K562 (cell line): Measurements from ENCODE around the gene RPS19BP1. TPM values are rescaled to one million over a fixed set of nuclear protein-coding genes. Genes with fewer than 3 reads are reported as not detected.

ENCODE experiments used
- ATF1 ChIP-seq, 2 experiments: fragments of 450-650 bp in 1 of 2; IDR thresholded peaks; 2 replicates each; pipeline ENCODE4 v1.6.1; 2016; ENCODE audit warnings: missing compliant biosample characterization in 1 of 2, missing genetic modification characterization in 1 of 2
- BMI1 ChIP-seq: fragments of 150-350 bp; IDR thresholded peaks from 2 replicates; pipeline ENCODE4 v1.6.1; 2014; ENCODE audit warnings: low read length
- CBX5 ChIP-seq: IDR thresholded peaks from 2 replicates; pipeline ENCODE4 v1.6.1; 2014; ENCODE audit warnings: low read depth, borderline replicate concordance
- DIDO1 ChIP-seq: fragments of 450-650 bp; IDR thresholded peaks from 2 replicates; pipeline ENCODE4 v1.6.1; 2016; ENCODE audit warnings: low read depth, missing biosample characterization, missing genetic modification characterization
- E2F6 ChIP-seq, 2 experiments: IDR thresholded peaks; 2 replicates each; pipeline ENCODE4 v1.6.1; 2011; ENCODE audit warnings: borderline replicate concordance in 1 of 2, control low read depth in 1 of 2, low read depth in 1 of 2, low read length in 1 of 2, mild to moderate bottlenecking in 1 of 2, mixed read lengths in 1 of 2, moderate library complexity in 1 of 2; ENCODE audit not compliant: insufficient read depth in 1 of 2, insufficient read length in 1 of 2, poor library complexity in 1 of 2, severe bottlenecking in 1 of 2; ENCODE audit errors: extremely low read depth in 1 of 2
- ELF4 ChIP-seq: fragments of 450-650 bp; formaldehyde crosslinking; IDR thresholded peaks from 2 replicates; pipeline ENCODE4 v1.4.0; 2022; ENCODE audit warnings: missing genetic modification characterization
- HCFC1 ChIP-seq: IDR thresholded peaks from 2 replicates; pipeline ENCODE4 v1.6.1; 2012; ENCODE audit warnings: low read depth, low read length, improper control_type of control experiment
- NCOR1 ChIP-seq: fragments of 450-650 bp; IDR thresholded peaks from 2 replicates; pipeline ENCODE4 v1.6.1; 2016; ENCODE audit warnings: mild to moderate bottlenecking, moderate library complexity
- NFXL1 ChIP-seq: fragments of 450-650 bp; formaldehyde crosslinking; IDR thresholded peaks from 2 replicates; pipeline ENCODE4 v1.4.0; 2021; ENCODE audit warnings: mild to moderate bottlenecking
- RBM25 ChIP-seq: fragments of 200-400 bp; formaldehyde crosslinking; IDR thresholded peaks from 2 replicates; pipeline ENCODE4 v1.6.1; 2018; ENCODE audit warnings: low read length, low read depth, moderate library complexity; ENCODE audit not compliant: severe bottlenecking
- RBM39 ChIP-seq: fragments of 200-400 bp; formaldehyde crosslinking; optimal IDR thresholded peaks from 2 replicates; pipeline ENCODE3; 2018; ENCODE audit warnings: low read depth, low read length
- SREBF2 ChIP-seq: sonication (generic); formaldehyde crosslinking; IDR thresholded peaks from 2 replicates; pipeline ENCODE4 v1.4.0; 2020; ENCODE audit warnings: mild to moderate bottlenecking, missing genetic modification reagents
- TBL1XR1 ChIP-seq, 2 experiments: IDR thresholded peaks; 2 replicates each; pipeline ENCODE4 v1.6.1; 2012; ENCODE audit warnings: improper control_type of control experiment in 2 of 2, low read length in 2 of 2, mild to moderate bottlenecking in 1 of 2
- ZBTB8A ChIP-seq: fragments of 450-650 bp; IDR thresholded peaks from 2 replicates; pipeline ENCODE4 v1.6.1; 2018; ENCODE audit warnings: mild to moderate bottlenecking, moderate library complexity; ENCODE audit not compliant: partially characterized antibody
- ZC3H4 ChIP-seq: sonication (generic); formaldehyde crosslinking; IDR thresholded peaks from 2 replicates; pipeline ENCODE4 v1.9.0; 2021; ENCODE audit warnings: missing genetic modification reagents, borderline replicate concordance
- ZNF12 ChIP-seq: sonication (generic); formaldehyde crosslinking; IDR thresholded peaks from 2 replicates; pipeline ENCODE4 v1.4.0; 2020; ENCODE audit warnings: mild to moderate bottlenecking, missing genetic modification reagents
- ZNF280A ChIP-seq: fragments of 450-650 bp; IDR thresholded peaks from 2 replicates; pipeline ENCODE4 v1.6.1; 2018; ENCODE audit warnings: mild to moderate bottlenecking, low read depth; ENCODE audit not compliant: partially characterized antibody
- ZNF316 ChIP-seq: fragments of 450-650 bp; IDR thresholded peaks from 2 replicates; pipeline ENCODE4 v1.6.1; 2016
- ZNF408 ChIP-seq: fragments of 250-450 bp; sonication (Bioruptor Pico); IDR thresholded peaks from 2 replicates; pipeline ENCODE4 v1.4.0; 2020; ENCODE audit warnings: low read depth, mild to moderate bottlenecking, moderate library complexity
- ZNF644 ChIP-seq: fragments of 200-800 bp; sonication (Bioruptor generic); IDR thresholded peaks from 2 replicates; pipeline ENCODE4 v1.6.1; 2016; ENCODE audit warnings: low read depth, missing genetic modification characterization, missing compliant biosample characterization
- ZNF75A ChIP-seq: fragments of 450-650 bp; formaldehyde crosslinking; IDR thresholded peaks from 2 replicates; pipeline ENCODE4 v1.4.0; 2020; ENCODE audit warnings: mild to moderate bottlenecking
- polyA plus RNA-seq, 8 experiments: library from polyadenylated mRNA; depleted of rRNA in 4 of 8; stranded (reverse) in 5 of 8; unstranded in 3 of 8; fragments of >200 nt; fragmentation: Nextera tagmentation in 2 of 8; fragmentation: Illumina TruSeq in 1 of 8; extraction: Ambion mirVana in 2 of 8; extraction: Trizol in 1 of 8; gene quantifications; 2 replicates each; pipeline versions ENCODE4 v1.2.1 to v1.2.3, GENCODE V29; 2011 to 2014; ENCODE audit warnings: inconsistent platforms in 1 of 8, missing spikeins in 1 of 8
- total RNA-seq, 7 experiments: library from RNA; depleted of rRNA in 6 of 7; stranded (reverse); fragments of >200 nt in 6 of 7; fragmentation: Illumina TruSeq in 2 of 7; extraction: Trizol in 2 of 7; gene quantifications; 2 replicates each; pipeline versions ENCODE4 v1.2.1 to v1.2.3, GENCODE V29; 2011 to 2021; ENCODE audit warnings: low replicate concordance in 1 of 7
- TF ChIP-seq, protein P1 (sequence below): sonication (generic); formaldehyde crosslinking; IDR thresholded peaks from 2 replicates; pipeline ENCODE4 v1.8.0; 2022; ENCODE audit warnings: mild to moderate bottlenecking, missing genetic modification reagents

RPS19BP1 gene
- total and polyA plus RNA-seq, 9 of the 15 experiments (the other 6 are each of a cell fraction or from before 2014, with no cell fraction given), result 3.0 to 223 (median 84.3) TPM

- TF ChIP-seq ZNF12, result 0 out of 2 replicates have a peak, but pooled peaks have one; percentile 8
- no peak for TF ChIP-seq ZNF408 (CRISPR knock-in tag)
- no peak for TF ChIP-seq TBL1XR1 (IDR thresholded peaks at IDR 0.05; ENCODE audit: low read length in 2 of 2)
- no peak for TF ChIP-seq ZNF75A (CRISPR knock-in tag)
- TF ChIP-seq ZNF280A, result no peak
- no peak for TF ChIP-seq ZNF316
- TF ChIP-seq ZNF644 (tag), result no peak
- peak in 1 of 2 experiments; percentile 37 for TF ChIP-seq E2F6 (IDR thresholded peaks at IDR 0.05; ENCODE audit: borderline replicate concordance in 1 of 2, extremely low read depth in 1 of 2, insufficient read depth in 1 of 2, insufficient read length in 1 of 2, low read depth in 1 of 2, low read length in 1 of 2, poor library complexity in 1 of 2, severe bottlenecking in 1 of 2)
- no peak for TF ChIP-seq DIDO1 (tag)
- no peak for TF ChIP-seq CBX5
- TF ChIP-seq HCFC1, result peak; percentile 39; the same call in 1 of the 2 replicates
- TF ChIP-seq NCOR1, result peak; percentile 15; the same call in 1 of the 2 replicates
- 0 out of 2 replicates have a peak, but pooled peaks have one; percentile 25 for TF ChIP-seq ELF4 (CRISPR knock-in tag)
- no peak for TF ChIP-seq SREBF2 (CRISPR knock-in tag)
- TF ChIP-seq, protein P1, sequence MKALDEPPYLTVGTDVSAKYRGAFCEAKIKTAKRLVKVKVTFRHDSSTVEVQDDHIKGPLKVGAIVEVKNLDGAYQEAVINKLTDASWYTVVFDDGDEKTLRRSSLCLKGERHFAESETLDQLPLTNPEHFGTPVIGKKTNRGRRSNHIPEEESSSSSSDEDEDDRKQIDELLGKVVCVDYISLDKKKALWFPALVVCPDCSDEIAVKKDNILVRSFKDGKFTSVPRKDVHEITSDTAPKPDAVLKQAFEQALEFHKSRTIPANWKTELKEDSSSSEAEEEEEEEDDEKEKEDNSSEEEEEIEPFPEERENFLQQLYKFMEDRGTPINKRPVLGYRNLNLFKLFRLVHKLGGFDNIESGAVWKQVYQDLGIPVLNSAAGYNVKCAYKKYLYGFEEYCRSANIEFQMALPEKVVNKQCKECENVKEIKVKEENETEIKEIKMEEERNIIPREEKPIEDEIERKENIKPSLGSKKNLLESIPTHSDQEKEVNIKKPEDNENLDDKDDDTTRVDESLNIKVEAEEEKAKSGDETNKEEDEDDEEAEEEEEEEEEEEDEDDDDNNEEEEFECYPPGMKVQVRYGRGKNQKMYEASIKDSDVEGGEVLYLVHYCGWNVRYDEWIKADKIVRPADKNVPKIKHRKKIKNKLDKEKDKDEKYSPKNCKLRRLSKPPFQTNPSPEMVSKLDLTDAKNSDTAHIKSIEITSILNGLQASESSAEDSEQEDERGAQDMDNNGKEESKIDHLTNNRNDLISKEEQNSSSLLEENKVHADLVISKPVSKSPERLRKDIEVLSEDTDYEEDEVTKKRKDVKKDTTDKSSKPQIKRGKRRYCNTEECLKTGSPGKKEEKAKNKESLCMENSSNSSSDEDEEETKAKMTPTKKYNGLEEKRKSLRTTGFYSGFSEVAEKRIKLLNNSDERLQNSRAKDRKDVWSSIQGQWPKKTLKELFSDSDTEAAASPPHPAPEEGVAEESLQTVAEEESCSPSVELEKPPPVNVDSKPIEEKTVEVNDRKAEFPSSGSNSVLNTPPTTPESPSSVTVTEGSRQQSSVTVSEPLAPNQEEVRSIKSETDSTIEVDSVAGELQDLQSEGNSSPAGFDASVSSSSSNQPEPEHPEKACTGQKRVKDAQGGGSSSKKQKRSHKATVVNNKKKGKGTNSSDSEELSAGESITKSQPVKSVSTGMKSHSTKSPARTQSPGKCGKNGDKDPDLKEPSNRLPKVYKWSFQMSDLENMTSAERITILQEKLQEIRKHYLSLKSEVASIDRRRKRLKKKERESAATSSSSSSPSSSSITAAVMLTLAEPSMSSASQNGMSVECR (CRISPR knock-in tag), result peak; percentile 67; the same call in 1 of the 2 replicates
- TF ChIP-seq BMI1, result no peak; the same call in 1 of the 2 replicates
- TF ChIP-seq RBM25, result no peak
- TF ChIP-seq NFXL1, result no peak
- TF ChIP-seq ZBTB8A, result no peak
- no peak for TF ChIP-seq ZC3H4
- no peak for TF ChIP-seq ATF1 (CRISPR knock-in tag; IDR thresholded peaks at IDR 0.05)
- TF ChIP-seq ATF1 (tag; IDR thresholded peaks at IDR 0.05), result no peak
- TF ChIP-seq RBM39, result peak; percentile 80
Observed at GRCh38 chr22:39528681-39529486, 3.7 kb downstream of the RPS19BP1 start (continued).
